Amniotic stem cell (primary cell): Measurements from ENCODE around the gene STEAP4.
"Not testable (repeated sequence)": the region's sequence is repeated elsewhere in the genome, so short reads cannot be mapped to it uniquely, and the experiment has no call there.

ENCODE experiments used
- DNase-seq: peaks from one replicate; lab custom pipeline; 2025; lab: John Stamatoyannopoulos, UW

The STEAP4 gene

GRCh38 chr7:88268051-88268450, 38.6 kb downstream of the STEAP4 start:
- no peak for DNase-seq

DNA sequence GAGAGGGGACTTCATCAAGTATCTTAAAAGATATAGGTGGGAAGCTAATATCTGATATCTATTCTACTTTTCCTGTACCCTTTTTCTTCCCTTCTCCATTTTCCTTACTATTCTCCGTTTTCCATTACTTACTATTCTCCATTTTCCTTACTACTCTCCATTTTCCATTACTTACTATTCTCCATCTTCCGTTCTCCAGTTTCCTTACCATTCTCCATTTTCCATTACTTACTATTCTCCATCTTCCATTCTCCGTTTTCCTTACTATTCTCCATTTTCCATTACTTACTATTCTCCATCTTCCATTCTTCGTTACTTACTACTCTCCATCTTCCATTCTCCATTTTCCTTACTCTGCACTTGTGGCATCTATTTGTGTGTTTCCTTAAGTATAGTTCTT, 39.3 kb downstream of the STEAP4 start:
- DNase-seq: no peak

DNA sequence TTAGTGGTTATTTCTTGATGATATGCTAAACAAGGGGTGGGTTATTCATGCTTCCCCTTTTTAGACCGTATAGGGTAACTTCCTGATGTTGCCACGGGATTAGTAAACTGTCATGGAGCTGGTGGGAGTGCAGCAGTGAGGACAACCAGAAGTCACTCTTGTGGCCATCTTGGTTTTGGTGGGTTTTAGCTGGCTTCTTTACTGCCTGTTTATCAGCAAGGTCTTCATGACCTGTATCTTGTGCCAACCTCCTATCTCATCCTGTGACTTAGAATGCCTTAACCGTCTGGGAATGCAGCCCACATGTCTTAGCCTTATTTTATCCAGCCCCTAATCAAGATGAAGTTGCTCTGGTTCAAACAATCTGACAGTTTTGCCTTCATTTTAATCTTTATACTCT, 41.7 kb downstream of the STEAP4 start:
- not testable (repeated sequence) for DNase-seq

- no peak for DNase-seq
Measured at GRCh38 chr7:88262562-88262961, 44.1 kb downstream of the STEAP4 start.

DNA sequence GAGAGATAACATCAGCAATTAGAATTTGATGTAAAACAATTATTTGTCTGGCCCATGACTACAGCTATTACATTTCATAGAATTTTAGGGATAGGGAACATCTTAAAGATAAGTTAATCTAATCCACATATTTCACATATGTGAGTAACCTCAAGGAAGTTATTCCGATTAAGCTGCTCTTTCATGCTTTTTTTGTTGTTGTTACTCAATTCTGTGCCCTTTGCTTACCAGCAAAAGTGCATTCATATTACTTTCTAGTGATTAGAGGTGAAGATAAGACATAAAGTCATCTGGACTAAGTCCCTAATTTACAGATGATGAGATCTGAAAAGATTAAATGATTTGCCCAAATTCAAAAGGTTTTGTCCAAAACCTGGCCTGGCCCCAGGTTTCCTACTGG, 46.0 kb downstream of the STEAP4 start:
- DNase-seq: no peak

GRCh38 chr7:88259656-88260380, 46.9 kb downstream of the STEAP4 start:
- no peak for DNase-seq

- DNase-seq: not testable (repeated sequence)
Measured at GRCh38 chr7:88258296-88258695, 48.4 kb downstream of the STEAP4 start.

- no peak for DNase-seq
Measured at GRCh38 chr7:88256906-88257305, 49.8 kb downstream of the STEAP4 start.

DNA sequence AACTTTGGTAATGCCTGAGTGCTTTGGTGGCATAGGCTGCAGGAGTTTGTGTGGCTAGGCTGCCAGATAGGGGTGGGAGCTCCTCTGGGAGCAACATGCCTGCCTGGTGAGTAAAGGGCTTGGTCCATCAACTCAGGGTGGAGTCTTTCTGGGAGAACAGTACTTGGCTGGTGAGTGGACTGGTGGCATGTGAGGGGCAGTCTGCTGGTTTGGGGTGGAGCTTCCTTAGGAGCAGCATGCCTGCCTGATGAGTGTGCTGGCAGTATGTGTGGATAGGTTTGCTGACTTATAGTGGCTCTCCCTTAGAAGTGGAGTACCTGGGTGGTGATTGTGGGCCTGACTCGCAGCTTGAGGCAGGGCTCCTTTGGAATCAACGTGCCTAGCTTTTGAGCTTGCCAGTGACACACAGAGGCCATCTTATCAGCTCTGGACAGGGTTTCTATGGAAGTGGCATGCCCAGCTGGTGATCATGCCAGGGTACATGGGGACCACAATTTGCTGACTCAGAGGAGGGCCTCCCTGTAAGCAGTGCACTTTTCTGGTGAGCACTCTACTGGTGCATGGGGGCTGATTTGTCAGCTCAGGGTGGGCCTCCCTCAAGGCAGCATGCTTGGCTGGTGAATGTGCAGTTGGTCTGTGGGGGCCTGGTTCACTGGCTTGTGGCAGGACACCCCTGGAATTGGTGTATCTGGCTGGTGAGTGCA, 51.8 kb downstream of the STEAP4 start:
- no peak for DNase-seq

GRCh38 chr7:88253640-88254039, 53.1 kb downstream of the STEAP4 start:
- no peak for DNase-seq

- DNase-seq: no peak
Measured at GRCh38 chr7:88244258-88244657, 62.4 kb downstream of the STEAP4 start.

DNA sequence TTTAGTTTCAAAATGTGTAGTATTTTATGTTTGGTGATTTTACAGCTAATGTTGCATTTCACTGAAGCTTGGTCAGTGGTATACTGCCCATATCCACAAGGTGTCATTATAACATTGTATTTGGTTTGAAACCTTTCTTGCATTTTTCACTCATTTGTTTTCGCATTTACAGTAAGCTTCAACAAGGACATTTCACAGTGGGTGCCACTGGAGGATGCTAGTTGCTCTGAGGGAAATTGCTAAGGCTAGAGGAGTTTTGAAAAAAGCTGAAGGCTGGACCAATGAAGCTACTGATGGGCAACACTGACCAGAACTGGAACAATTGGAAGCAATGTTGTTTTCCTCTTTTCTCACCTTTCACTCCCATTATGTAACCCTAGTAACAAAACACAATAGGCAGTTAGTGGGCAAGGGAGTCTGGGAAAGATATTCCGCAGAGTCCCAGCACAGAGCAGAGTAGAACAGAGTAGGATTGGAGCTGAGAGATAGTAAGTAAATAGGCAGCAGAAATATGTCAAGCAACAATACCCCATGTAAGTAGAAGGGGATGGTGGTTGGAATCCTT, 63.3 kb downstream of the STEAP4 start:
- DNase-seq: no peak

DNA sequence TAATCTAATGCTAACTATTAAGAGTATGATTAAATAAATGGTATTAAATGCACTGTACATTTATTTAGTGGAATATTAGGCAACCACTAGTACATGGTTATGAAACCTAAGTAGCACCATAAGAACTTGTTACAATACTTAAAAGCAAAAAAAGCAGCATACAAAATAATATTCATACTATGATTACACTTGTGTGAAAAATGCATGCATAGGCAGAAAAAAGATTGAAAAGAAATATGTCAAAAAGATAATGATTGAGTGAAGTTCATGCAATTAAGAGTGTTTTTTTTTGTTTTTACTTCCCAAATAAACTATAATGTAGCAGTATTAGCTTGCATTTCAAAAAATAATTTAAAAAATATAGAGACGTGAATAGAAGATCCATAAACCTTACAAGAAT, 66.8 kb downstream of the STEAP4 start:
- DNase-seq: no peak

DNA sequence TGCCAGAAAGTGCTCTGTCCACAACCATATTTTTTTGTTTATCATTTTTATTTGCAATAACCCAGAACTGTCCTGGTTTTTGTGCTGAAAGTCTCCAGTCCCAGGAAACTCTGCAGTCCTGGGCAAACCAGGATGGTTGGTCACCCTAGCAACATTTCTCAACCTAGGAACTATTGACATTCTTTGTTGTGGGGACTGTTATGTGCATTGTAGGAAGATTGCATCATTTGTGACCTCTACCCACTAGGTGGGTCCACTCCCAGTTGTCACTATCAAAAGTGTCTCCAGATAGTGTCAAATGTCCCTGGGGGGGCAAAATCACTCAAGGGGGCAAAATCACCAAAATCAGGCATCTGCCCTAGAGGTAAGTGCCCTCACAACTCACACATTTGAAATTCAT, 72.9 kb downstream of the STEAP4 start:
- DNase-seq: no peak

GRCh38 chr7:88230646-88231045, 76.0 kb downstream of the STEAP4 start:
- DNase-seq: no peak

DNA sequence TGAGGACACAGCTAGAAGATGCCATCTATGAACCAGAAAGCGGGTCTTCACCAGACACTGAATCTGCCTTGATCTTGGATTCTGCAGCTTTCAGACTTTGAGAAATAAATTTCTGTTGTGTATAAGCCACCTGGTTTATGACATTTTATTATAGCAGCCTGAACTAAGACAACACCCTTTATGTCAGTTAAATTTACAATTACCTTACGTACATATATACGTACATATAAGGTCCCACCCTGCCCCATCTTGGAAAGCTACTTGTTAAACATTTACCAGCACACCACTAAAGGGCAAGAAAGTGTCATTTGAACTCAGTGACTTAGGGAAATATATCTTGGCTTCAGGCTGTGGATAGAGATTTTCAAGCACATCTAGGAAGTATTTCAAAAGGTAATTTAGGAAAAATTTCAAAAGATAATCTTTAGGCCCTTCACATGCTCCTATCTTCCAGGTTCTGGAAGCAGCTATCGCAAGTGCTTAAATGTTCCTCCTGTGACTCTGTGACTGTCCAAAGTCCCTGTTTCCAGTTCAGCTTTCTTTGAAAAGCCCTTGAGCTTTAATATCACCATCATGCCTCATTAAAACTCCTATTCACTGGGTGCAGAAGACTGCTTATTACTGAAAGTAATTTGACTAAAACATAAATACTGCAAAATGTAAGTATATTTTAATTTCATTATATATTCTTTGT, 77.2 kb downstream of the STEAP4 start:
- DNase-seq: no peak

- DNase-seq: no peak
Measured at GRCh38 chr7:88226886-88227516, 79.7 kb downstream of the STEAP4 start.

DNA sequence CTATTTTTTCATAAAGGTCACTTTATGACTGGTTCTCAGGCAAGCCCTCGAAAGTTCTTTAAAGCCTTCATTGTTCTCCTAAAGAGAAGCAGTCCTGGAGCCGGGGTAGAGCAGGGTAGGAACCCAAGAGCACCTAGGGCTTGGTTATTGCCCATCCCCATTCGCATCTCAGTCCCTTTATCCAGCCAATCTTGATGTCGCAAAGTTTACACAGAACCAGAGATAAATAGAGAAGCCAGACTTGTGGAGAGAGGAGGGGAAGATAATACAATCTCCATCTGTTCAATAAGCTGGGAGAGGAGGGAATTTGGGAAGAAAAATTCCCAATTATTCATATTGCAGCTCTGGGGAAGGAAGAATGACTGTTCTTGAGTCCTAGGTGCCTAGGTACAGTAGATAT, 80.5 kb downstream of the STEAP4 start:
- DNase-seq: no peak

DNA sequence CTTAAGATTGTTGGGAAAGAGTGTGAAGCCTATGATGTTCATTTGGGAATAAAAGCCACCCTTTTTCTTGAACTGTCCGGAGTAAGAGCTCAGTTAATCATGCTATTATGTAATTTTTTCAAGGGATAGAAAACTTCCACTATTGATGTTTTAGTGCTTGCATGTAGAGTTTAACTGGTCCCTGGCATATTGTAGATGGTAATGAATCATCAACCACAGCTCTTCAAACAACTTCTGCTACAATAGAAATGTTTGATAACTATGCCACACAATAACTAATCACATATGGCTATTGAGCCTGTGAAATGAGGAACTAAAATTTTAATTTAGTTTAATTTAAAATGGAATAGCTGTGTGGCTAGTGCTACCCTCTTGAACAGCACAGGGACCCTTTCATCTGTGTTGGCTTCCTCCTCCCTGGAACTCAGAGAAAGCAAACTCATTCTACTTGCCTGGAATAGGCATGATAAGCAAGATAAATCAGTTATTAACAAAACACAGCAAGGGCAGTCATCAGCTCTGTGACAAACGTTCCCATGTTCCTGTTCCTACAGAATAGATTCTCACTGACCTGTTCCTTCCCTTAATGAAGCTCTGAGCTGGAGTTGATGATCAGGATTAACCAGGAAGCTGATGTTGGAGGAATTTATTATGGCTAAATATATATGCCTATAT, 82.0 kb downstream of the STEAP4 start:
- DNase-seq: no peak

DNA sequence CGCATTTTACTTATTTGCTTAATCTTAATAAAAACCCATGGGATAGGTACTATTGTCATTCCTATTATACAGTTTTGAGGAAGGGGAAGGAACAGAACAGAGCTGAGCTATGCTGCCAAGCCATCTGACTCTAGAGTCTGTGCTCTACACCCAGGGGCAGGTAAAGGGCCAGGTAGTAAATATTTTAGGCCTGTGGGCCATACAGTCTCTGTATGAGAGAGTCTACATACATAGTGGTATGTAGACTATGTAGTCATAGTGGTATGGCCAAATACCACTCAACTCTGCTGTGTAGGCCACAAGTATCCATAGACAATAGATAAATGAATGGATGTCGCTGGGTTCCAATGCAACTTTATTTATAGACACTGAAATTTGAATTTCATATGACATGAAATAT, 83.4 kb downstream of the STEAP4 start:
- no peak for DNase-seq
